Tongue (tissue), 2 donors: ENCODE measurements around the gene PLA2G4A. TPM values are rescaled to one million over a fixed set of nuclear protein-coding genes. Genes with fewer than 3 reads are reported as not detected.

ENCODE experiments used
- DNase-seq: peaks from one replicate; pipeline ENCODE4 v3.0.0-alpha.2; 2015
- total RNA-seq: library from RNA; depleted of rRNA; stranded (reverse); fragments of >200 nt; gene quantifications from one replicate; pipeline ENCODE4 v1.2.3, GENCODE V29; 2014

PLA2G4A gene
- total RNA-seq, result 8.4 TPM

DNA sequence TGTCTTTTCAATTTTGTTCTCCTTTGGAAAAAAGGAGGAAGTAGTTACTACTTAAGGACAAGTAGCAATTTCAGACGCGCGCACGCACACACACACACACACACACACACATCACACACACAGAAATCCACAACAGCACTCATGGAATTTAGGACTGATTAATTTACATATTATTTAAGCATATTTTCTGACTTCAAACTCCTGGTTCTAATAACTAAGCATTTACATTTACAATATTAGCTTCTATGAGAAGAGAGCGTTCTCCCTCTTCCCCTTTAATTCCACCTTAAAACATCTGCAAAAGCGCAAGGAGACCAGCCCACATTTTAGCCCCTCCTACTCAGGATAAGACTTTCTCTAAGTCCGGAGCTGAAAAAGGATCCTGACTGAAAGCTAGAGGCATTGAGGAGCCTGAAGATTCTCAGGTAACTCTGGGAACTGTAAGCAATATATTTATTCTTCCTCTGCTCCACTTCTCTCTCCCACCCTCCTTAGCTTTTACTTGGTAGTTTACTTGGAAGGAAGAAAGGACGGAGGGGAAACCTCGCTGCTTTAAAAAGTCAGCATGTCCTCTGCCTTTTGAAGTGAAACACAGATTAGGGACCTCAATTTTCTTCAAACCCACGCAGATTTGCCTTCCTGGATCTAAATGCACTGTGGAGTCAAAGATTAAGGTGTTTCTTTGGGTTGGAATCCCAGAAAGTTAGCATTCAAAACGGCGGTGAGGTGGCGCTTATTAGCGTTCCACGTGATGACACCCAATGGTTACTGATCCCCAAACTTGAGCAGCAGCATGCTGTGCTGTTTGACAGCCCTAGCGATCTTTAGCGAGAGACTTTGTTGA, at the start of gene PLA2G4A:
Gene PLA2G4A (plus strand): TSS at position 339 of the 844 bp plus-strand sequence. CDS start 25,406 bp downstream, outside the sequence.
- DNase-seq, result peak; percentile 82

DNA sequence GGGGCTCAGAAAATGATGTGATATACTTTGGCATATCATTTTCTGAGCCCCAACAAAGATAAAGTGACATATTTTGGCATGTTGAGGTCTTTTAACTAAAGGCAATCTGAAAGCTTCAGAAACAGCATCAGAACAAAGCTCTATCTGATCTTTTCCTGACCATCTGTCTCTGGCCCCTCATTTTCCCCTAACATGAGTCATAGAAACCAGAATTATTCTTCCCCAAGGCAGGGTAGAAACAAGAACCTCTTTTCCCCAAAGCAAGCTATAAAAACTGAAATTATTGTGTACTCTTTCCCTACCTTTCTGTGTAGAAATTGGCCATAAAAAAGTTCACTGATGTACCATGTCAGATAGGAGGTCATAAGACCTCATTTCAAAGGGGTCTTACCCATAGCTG, 48.7 kb upstream of the PLA2G4A start:
- DNase-seq, result no peak

DNA sequence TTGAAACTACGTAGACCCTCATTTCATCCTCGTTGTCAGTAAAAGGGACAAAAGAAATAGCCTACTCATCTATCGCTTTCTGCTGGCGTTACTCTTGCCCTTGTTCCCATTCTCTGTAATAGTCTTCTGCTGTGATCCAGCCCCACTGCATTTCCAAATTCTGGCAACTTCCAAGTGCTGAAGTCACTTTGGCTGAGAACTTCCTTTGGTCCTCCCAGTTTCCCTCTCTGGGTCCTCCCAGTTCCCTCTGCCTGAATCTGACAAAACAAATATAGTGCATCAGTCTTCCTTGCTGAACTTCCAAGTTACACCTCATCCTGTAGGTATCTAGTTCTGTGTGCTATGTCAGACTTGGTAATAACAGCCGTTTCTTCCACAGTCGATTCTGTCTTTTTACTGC, 47.0 kb upstream of the PLA2G4A start:
- DNase-seq, result peak; percentile 34

DNA sequence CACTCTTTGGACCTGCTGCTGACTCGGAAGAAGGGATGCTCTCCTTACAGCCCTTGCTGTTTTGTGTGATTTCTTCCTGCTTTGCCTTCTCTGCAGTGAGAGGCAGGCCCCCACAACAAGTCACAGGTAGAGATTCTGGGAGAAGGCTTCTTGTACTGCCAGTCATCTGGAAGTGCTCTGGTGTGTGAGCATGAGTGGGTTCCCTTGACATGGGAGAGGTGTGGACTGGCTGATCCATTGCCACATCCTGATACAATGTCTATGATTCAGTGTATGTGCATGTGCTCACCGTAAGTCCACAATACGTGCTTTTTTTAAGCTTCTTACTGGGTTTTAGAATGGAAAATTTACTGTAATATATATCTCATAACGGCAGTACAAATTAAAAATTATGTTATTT, 46.0 kb upstream of the PLA2G4A start:
- no peak for DNase-seq

DNA sequence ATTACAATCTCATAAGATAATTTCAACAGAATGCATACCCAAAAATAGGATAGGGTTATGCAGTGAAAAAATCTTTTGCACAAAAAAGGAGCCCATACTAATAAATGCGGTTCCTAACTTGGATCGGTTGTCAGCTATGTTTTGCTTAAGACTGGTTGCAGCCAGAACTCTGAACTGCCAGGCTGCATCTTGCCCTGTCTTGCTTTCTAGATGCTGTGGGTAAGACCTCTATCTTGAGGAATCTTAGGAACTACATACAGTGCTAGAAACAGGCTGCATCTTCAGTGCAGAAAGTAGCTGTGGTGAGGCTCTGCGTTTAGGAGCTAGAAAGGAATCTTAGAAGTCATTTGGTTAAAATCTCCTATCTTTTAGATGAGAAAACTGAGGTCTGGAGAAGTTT, 45.6 kb upstream of the PLA2G4A start:
- DNase-seq, result no peak

DNA sequence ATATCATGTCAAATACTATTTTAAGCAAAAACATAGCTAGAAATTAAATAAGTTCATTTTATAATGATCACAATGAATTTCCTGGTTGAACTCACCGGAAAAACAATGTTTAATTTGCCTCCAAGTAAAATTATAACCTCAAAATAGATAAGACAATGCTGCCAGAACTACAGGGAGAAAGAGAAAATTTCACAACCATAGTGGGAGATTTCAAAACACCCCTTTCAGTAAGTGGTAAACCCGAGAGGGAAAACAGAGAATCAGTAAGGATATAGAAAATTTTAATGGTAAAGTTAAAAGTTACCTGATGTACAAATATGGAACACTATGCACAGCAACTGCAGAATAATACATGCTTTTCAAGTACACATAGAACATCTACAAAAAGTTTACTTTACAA, 43.2 kb upstream of the PLA2G4A start:
- DNase-seq, result no peak

DNA sequence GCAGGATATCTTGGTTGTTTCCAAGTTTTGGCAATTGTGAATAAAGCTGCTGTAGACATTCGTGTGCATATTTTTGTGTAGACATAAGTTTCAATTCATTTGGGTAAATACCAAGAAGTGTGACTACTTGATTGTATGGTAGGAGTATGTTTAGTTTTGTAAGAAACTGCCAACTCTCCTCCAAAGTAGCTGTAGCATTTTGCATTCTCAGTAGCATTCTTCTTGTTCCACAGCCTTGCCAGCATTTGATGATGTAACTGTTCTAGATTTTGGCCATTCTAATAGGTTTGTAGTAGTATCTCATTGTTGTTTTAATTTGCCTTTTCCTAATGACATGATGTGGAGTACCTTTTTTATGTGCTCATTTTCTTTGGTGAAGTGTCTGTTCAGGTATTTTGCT, 38.6 kb upstream of the PLA2G4A start:
- no peak for DNase-seq

DNA sequence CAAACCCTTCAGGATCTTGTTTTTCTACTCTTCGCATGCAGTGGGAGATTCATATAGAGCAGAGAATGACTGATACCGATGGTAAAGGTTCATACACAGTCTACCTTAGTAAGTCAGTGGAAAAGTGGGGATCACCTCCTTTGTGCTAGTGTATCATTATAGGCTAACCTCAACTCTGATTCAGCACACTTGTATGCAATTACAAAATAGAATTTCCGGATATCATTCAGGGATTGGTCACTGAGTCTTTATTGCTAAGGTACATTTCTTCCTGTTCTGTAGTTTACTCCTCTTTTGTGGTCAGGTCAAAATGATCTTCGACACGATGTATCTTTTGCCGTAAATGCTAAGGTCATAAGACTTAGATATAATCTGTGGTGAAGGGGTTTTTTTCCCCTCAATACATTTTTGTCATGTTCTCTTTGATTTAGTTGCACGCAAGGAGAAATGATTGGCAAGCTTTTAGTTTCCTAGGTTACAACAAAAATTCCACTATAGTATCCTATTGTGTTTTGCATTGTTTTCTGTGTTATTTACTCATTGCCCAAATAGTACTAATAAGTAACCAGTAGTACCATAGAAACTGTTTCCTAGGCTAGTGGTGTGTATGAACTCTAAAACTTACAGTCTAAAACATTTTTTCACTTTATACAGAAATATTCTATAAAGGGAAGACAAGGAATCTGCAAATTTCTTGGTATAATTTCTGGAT, 35.7 kb upstream of the PLA2G4A start:
- no peak for DNase-seq

DNA sequence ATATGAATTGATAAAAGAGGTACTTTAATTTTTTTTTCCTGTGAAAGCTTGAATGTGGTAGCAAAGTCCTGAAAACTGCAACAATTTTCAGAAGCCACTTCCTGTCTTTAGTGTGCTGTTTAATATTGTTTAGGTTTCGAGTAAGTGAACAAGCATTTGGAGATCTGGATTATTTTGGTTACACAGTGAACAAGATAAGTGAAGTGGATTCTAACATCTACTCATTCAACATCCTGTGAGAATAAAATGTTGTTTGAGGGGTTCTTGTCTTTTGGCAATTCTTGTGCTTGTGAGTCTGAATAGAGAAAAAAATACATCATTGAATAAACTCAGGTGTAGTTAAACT, 35.2 kb upstream of the PLA2G4A start:
- no peak for DNase-seq

DNA sequence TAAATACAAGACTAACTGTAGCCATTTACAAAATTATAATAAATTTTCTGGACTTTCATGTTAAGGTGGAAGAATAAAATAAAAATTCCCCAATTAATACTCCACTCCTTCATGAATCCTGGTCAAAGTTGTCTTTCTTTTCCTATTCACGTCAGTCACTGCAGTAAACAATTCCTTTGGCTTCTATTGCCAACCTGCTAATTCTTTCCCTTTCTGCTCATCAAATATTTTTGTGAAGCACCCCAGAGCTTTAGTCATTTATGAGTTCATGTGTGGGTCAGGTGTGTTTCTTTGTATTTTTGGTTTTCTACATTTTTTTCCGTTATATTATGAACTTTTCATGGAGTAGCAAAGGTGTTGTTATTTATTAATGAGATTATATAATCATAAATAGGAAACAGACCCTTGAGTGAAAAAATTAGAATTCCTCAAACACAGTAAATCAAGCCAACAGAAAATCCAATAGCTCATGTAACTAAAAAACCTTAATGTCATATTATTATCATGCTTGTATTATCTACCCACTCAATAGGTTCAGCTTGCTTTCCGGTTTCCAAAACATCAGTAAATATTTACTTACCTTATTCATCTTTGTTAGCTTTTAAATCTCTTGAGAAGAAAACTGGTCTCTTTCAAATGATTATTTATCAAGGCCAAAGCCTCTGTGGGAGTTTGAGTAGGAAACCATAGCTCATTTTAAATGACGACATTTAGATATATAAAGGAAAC, 29.6 kb upstream of the PLA2G4A start:
- no peak for DNase-seq

DNA sequence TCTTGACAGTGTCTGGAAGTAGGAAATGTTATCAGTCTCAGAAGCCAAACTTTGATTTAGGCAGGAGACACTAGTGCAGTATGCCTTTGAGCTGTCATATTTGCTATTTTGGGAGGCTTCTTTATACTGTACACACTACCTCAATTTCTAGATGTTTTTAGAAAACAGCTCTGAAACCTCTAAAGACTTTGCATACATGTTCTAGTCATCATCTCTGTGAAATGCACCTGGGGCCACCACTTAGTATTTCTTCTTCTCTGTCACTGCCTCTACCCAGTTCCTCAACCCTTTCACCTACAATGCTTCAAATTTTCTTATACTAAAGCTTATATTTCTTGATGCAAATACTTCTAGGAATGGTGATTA, 29.1 kb upstream of the PLA2G4A start:
- no peak for DNase-seq

DNA sequence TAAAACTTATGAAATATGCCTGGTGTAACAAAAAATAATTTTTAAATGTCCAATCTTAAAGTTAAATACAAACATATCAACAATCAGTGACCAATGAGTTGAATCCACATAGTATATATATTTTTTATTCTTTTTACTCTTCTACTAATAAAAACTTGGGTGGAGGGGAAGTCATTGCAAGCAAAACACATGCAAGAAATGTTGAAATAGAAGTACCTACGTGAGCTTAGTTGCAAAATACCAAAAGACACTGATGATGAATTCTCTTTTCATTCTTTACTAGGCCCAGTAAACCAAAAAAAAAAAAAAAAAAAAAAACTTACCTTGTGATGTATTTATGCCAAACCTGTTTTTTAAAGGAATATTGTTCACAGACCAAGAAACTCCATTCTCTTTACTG, 26.4 kb upstream of the PLA2G4A start:
- no peak for DNase-seq

DNA sequence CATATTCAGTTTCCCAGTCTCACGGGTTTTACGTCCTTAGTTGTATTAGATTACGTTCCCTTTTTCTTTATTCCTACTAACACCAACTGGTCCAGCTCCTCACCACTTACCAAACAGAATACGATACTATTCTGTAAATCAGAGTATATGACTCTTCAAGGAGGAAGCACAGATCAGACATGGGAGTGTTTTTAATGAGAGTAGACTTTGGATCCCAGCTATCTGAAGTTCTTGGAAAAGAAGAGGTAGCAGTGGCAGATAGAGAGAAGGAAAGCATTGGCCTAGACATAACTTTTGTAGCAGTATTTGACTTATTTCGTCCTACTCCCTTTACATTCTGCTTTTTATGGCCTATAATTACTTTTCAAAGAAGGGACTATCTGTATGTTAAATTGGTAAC, 24.1 kb upstream of the PLA2G4A start:
- no peak for DNase-seq

DNA sequence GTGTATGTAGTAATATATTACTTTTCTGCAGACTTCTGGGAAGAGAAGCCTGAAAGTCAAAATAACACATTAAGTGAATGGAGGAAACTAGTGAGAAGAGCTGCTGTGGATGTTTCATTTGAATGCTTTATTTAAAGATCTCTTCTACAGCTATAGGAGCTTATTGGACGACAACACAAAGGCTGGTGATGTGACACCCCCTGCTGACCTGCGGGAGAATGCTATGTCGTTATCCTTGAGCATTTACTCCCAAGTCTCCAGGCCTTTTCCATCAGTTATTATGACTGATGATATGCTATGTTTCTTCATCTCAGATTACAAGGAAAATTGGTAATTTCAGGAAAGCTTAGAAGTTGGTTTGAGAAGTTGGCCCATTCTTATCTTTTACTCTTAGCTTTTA, 22.3 kb upstream of the PLA2G4A start:
- DNase-seq, result no peak

DNA sequence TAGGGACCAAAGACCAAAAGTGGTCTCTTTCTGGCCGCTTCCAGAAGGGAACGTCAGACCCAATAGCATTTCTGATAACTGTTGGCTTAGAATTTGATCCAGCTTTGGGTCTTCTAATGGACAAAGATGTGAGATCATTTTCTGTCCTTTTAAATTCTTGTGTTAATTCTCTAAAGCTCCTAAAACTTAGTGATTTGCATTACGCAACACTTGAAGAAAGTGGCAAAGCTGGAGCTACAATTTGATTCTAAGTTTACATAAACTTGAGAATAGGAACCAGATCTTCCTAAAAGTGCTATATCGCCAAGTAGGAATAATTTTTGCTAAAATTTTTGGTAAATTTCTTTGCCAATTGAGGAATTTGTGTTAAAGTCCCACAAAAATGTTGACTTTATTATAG, 21.6 kb upstream of the PLA2G4A start:
- no peak for DNase-seq

DNA sequence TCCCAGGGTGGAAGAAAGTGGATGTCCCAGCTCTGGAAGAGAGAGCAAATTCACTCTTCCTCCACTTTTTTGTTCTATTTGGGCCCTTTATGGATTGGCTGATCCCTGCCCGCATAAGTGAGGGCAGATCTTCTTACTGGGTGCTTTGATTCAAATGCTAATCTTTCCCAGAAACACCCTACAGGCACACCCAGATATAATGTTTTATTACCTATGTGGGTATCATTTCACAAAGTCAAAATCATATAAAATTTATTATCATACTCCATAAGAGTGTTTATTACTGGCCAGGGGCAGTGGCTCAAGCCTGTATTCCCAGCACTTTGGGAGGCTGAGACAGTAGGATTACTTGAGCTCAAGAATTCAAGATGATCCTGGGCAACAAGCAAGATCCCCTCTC, 16.9 kb upstream of the PLA2G4A start:
- DNase-seq, result no peak

DNA sequence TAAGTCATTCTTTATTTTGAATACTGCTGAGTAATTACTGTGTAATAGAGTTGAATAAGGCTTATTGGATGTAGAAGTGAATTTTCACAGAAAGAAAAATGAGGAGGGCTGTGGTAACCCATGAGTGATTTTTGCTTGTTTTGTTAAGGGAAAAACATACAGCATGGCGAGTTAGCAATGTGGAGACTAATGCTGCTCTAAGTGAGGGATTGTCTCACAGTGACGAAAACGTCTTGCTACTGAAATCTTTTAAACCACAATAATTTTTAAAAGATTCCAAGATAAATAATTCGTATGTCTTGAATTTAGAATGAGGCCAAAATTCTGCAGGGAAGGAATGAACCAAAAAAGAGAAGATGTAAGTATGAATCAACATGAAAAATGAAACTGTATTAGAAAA, 16.2 kb upstream of the PLA2G4A start:
- DNase-seq, result no peak

DNA sequence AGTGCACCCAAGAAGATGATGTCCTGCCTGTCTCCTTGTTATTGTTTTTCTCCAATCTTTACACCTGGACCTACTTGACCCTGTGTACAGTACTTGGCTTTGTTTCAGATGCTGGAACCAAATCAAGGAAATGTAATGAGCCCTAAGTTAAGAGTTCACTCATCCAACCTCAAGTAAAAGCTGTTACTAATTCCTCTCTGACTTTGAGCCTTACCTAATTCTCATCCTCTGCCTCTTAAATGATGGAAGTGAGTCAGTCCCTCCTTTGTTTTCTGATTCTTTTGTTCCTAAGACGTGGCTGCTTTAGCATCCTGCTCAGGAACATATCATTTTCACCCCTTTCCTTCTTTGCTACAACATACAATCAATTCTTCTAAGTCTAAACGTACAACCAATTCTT, 15.3 kb upstream of the PLA2G4A start:
- no peak for DNase-seq

DNA sequence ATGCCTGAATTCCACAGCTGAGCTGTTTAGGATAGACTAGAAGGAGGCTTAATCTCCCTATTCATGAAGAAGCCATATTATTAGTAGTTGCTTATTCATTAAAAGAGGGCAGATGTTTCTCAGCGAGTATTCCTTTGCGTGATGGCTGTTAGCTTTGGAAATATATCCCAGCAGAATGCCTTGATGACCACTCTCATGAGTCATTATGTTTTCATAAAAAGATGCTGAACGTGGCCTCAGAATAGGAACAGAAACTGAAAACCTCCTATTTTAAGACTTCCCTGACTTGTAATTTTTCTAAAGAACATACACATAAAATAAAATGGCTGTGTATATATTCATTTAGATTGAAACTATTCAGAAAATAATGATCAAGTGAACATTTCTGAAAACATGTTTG, 9.6 kb upstream of the PLA2G4A start:
- DNase-seq, result no peak

DNA sequence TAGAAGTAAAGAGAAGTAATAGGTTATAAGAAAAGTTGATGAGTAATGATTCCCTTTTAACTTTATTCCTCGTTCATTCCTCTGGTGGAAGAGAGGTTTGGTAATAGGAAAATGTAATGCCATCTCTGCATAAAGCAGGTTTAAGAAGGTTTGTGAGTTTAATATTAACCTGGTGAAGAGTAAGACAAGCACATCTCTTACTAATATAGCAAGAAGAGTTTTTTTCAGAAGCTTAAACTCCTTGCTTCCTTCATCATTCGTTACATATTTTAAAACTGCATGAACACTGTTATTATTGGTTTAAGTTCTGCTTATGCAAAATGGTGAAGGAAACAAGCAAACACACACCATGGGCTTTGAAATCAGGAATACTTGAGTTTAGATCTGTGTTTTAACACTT, 9.2 kb upstream of the PLA2G4A start:
- no peak for DNase-seq

DNA sequence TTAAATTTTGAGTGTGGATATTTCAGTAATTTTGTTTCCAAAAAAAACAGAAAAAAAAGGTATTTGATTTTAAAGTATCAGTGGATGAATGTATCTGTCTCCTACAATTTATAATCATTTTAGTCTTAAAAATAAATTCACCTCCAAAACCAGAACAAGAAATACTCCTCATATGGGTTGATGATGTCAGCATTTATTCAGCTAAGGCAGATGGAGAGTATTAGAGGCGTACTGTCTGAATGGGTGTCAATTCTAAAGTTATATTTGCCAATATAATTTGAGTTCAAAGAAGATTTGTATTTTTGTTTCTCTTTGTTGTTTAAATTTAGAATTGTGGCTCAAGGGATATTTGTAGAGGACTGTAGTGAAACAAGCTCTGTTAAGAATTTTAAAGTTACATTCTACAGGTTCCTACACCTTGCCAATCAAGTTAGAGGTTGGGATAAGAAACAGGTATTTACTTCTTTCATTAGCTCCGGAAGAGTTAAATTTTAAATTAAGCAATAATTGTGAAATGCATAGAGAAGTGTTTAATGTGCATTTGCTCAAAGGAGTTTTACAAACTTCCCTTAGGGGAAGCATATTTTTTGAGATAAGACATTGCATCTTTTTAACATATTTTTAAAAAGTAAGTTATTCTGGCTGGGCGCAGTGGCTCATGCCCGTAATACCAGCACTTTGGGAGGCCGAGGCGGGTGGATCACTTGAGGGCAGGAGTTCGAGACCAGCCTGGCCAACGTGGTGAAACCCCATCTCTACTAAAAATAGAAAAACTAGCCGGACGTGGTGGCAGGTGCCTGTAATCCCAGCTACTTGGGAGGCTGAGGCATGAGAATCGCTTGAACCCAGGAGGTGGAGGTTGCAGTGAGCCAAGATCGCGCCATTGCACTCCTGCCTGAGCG, 1.2 kb downstream of the PLA2G4A start:
- DNase-seq, result no peak

DNA sequence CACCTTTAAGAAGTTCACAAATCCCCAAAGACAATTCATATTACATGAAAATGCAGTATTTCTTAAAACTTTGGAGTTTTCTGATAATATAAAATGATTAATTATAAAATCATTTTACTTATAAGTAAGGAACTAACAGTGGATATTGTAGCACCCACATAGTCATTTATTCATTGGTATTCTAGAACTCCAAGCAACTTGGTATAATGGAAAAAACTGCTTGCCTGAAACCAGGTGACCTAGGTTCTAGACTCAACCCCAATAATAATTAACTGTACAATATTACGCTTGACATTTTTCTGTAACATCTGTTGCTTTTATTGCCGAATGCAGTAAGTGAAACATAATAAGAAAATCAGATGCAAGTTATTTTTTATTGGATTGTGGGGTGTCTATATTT, 2.4 kb downstream of the PLA2G4A start:
- DNase-seq, result no peak
